Mammary epithelial cell (primary cell): Measurements from ENCODE around the gene CNIH3.

Source experiments
- EZH2 ChIP-seq: IDR thresholded peaks from 2 replicates; pipeline ENCODE4 v1.6.1; 2012; ENCODE audit warnings: low read length, inconsistent platforms, borderline replicate concordance
- TF ChIP-seq, protein P1 (sequence below), 2 donors: IDR thresholded peaks in 1 of 2; conservative IDR thresholded peaks in 1 of 2; 2 replicates each; pipeline ENCODE4 v1.5.1; 2011 to 2012; ENCODE audit warnings: inconsistent platforms in 2 of 2, low read length in 2 of 2, mild to moderate bottlenecking in 2 of 2, control low read depth in 1 of 2, low read depth in 1 of 2; ENCODE audit not compliant: insufficient read depth in 1 of 2; ENCODE audit errors: extremely low read depth in 1 of 2

DNA sequence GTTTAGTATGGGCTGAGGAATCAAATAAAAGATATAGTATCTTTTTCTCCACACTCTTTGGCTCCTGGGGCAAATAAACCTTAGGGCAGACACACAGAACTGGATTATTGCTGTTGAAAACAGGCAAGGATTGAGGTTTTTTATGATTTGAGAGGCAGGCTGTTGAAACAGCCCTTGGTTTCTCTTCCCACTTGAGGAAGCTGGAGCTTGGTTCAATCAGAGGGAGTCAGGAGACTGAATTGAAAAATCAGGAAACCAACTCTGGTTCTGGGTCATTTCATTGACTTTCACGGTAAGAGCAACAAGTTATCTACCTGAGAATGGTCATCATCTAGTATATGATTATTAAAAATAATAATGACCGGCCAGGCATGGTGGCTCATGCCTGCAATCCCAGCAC is 108.4 kb downstream of the CNIH3 start:
- TF ChIP-seq, protein P1, sequence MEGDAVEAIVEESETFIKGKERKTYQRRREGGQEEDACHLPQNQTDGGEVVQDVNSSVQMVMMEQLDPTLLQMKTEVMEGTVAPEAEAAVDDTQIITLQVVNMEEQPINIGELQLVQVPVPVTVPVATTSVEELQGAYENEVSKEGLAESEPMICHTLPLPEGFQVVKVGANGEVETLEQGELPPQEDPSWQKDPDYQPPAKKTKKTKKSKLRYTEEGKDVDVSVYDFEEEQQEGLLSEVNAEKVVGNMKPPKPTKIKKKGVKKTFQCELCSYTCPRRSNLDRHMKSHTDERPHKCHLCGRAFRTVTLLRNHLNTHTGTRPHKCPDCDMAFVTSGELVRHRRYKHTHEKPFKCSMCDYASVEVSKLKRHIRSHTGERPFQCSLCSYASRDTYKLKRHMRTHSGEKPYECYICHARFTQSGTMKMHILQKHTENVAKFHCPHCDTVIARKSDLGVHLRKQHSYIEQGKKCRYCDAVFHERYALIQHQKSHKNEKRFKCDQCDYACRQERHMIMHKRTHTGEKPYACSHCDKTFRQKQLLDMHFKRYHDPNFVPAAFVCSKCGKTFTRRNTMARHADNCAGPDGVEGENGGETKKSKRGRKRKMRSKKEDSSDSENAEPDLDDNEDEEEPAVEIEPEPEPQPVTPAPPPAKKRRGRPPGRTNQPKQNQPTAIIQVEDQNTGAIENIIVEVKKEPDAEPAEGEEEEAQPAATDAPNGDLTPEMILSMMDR (conservative IDR thresholded peaks at IDR 0.05 in 1 of 2, IDR thresholded peaks at IDR 0.05 in 1 of 2; ENCODE audit: extremely low read depth in 1 of 2, insufficient read depth in 1 of 2, low read depth in 1 of 2, low read length in 2 of 2) = no peak
- no peak for TF ChIP-seq EZH2
